H9 (cell line): ENCODE data around the gene CTRB2. TPM values are rescaled to one million over a fixed set of nuclear protein-coding genes. Genes with fewer than 3 reads are reported as not detected.

Experiments
- DNase-seq: peaks from one replicate; pipeline ENCODE4 v3.0.0-alpha.2; 2017
- H2AFZ ChIP-seq: one replicate; pipeline ENCODE4 v1.6.1; 2013; ENCODE audit warnings: mild to moderate bottlenecking, low read length, control low read depth, moderate library complexity
- H2AK5ac ChIP-seq: 2 replicates; pipeline ENCODE4 v1.6.1; 2013; ENCODE audit warnings: low read length, control low read depth, mixed read lengths; ENCODE audit not compliant: insufficient read length
- H2BK120ac ChIP-seq: one replicate; pipeline ENCODE4 v1.6.1; 2013; ENCODE audit warnings: low read depth, mild to moderate bottlenecking, low read length, control low read depth, inconsistent platforms; ENCODE audit not compliant: poor library complexity, severe bottlenecking
- H2BK12ac ChIP-seq: 2 replicates; pipeline ENCODE4 v1.6.1; 2013; ENCODE audit warnings: low read length, control low read depth, mixed read lengths, low read depth; ENCODE audit not compliant: insufficient read length
- H2BK15ac ChIP-seq: 2 replicates; pipeline ENCODE4 v1.6.1; 2013; ENCODE audit warnings: low read depth, low read length, control low read depth
- H2BK20ac ChIP-seq: one replicate; pipeline ENCODE4 v1.6.1; 2013; ENCODE audit warnings: low read depth, mild to moderate bottlenecking, low read length, control low read depth, inconsistent platforms; ENCODE audit not compliant: poor library complexity, severe bottlenecking
- H2BK5ac ChIP-seq: 2 replicates; pipeline ENCODE4 v1.6.1; 2013; ENCODE audit warnings: low read length, control low read depth, mixed read lengths; ENCODE audit not compliant: insufficient read length
- H3K14ac ChIP-seq: 2 replicates; pipeline ENCODE4 v1.6.1; 2013; ENCODE audit warnings: low read length, control low read depth; ENCODE audit not compliant: insufficient read depth
- H3K18ac ChIP-seq: 2 replicates; pipeline ENCODE4 v1.6.1; 2013; ENCODE audit warnings: low read depth, mild to moderate bottlenecking, mixed read lengths, low read length, control low read depth; ENCODE audit not compliant: insufficient read length
- H3K23ac ChIP-seq: 2 replicates; pipeline ENCODE4 v1.6.1; 2013; ENCODE audit warnings: low read length, control low read depth, mixed read lengths, low read depth; ENCODE audit not compliant: insufficient read length
- H3K23me2 ChIP-seq: 2 replicates; pipeline ENCODE4 v1.6.1; 2013; ENCODE audit warnings: low read depth, mild to moderate bottlenecking, mixed read lengths, low read length, control low read depth; ENCODE audit not compliant: insufficient read length, poor library complexity, severe bottlenecking
- H3K27ac ChIP-seq: 2 replicates; pipeline ENCODE4 v1.5.1; 2013; ENCODE audit warnings: low read length, control low read depth, mixed read lengths, low read depth; ENCODE audit not compliant: insufficient read length
- H3K27me3 ChIP-seq: 2 replicates; pipeline ENCODE4 v1.6.1; 2013; ENCODE audit warnings: low read length, control low read depth, inconsistent platforms; ENCODE audit not compliant: insufficient read depth
- H3K4ac ChIP-seq: 2 replicates; pipeline ENCODE4 v1.6.1; 2013; ENCODE audit warnings: low read depth, mild to moderate bottlenecking, control low read depth, inconsistent platforms, low read length, moderate library complexity
- H3K4me1 ChIP-seq: 2 replicates; pipeline ENCODE4 v1.6.1; 2013; ENCODE audit warnings: low read length, control low read depth, inconsistent platforms; ENCODE audit not compliant: insufficient read depth
- H3K4me2 ChIP-seq: 2 replicates; pipeline ENCODE4 v1.6.1; 2013; ENCODE audit warnings: low read length, control low read depth, mixed read lengths; ENCODE audit not compliant: insufficient read length, insufficient read depth
- H3K56ac ChIP-seq: 2 replicates; pipeline ENCODE4 v1.6.1; 2013; ENCODE audit warnings: low read depth, mild to moderate bottlenecking, mixed read lengths, low read length, control low read depth; ENCODE audit not compliant: insufficient read length
- H3K79me1 ChIP-seq: 2 replicates; pipeline ENCODE4 v1.6.1; 2013; ENCODE audit warnings: low read depth, mild to moderate bottlenecking, moderate library complexity, low read length, control low read depth, inconsistent platforms; ENCODE audit not compliant: insufficient read depth, poor library complexity, severe bottlenecking
- H3K79me2 ChIP-seq: 2 replicates; pipeline ENCODE4 v1.6.1; 2013; ENCODE audit warnings: low read length, control low read depth, inconsistent platforms; ENCODE audit not compliant: insufficient read depth
- H3K9ac ChIP-seq: 2 replicates; pipeline ENCODE4 v1.6.1; 2013; ENCODE audit warnings: low read length, control low read depth, mixed read lengths; ENCODE audit not compliant: insufficient read length; ENCODE audit errors: extremely low read depth
- H3K9me3 ChIP-seq: one replicate; pipeline ENCODE4 v1.6.1; 2013; ENCODE audit warnings: low read depth, low read length, inconsistent platforms; ENCODE audit not compliant: control insufficient read depth
- H3T11ph ChIP-seq: one replicate; pipeline ENCODE4 v1.6.1; 2013; ENCODE audit warnings: mild to moderate bottlenecking, low read length, control low read depth, inconsistent platforms
- H4K20me1 ChIP-seq: one replicate; pipeline ENCODE4 v1.6.1; 2013; ENCODE audit not compliant: control insufficient read depth, insufficient read length, insufficient read depth
- H4K5ac ChIP-seq: 2 replicates; pipeline ENCODE4 v1.6.1; 2013; ENCODE audit warnings: low read depth, mild to moderate bottlenecking, mixed read lengths, low read length, control low read depth; ENCODE audit not compliant: insufficient read length
- H4K8ac ChIP-seq: replicated peaks from 2 replicates; pipeline ENCODE4 v1.6.1; 2013; ENCODE audit warnings: low read length, control low read depth, mixed read lengths, low read depth; ENCODE audit not compliant: insufficient read length
- H4K91ac ChIP-seq: 2 replicates; pipeline ENCODE4 v1.6.1; 2013; ENCODE audit warnings: low read depth, mild to moderate bottlenecking, moderate library complexity, mixed read lengths, low read length, control low read depth; ENCODE audit not compliant: insufficient read length
- H3K27ac Mint-ChIP-seq, 3 experiments: 2 replicates in 2 of 3; 3 replicates in 1 of 3; pipeline ENCODE4 v1.8.0; 2020 to 2021; ENCODE audit warnings: mixed read lengths in 3 of 3, mild to moderate bottlenecking in 1 of 3, moderate library complexity in 1 of 3
- H3K27me3 Mint-ChIP-seq: 2 replicates; pipeline ENCODE4 v1.8.0; 2021; ENCODE audit warnings: low read depth, mild to moderate bottlenecking, moderate library complexity, mixed read lengths
- H3K36me3 Mint-ChIP-seq, 3 experiments: 2 replicates in 2 of 3; 3 replicates in 1 of 3; pipeline ENCODE4 v1.8.0; 2020 to 2021; ENCODE audit warnings: low read depth in 3 of 3, mixed read lengths in 3 of 3; ENCODE audit not compliant: insufficient read depth in 1 of 3
- H3K4me1 Mint-ChIP-seq, 2 experiments: 2 replicates each; pipeline ENCODE4 v1.8.0; 2020; ENCODE audit warnings: mixed read lengths in 2 of 2
- H3K4me3 Mint-ChIP-seq, 2 experiments: 2 replicates in 1 of 2; 3 replicates in 1 of 2; pipeline ENCODE4 v1.8.0; 2020 to 2021; ENCODE audit warnings: mild to moderate bottlenecking in 2 of 2, mixed read lengths in 2 of 2, moderate library complexity in 1 of 2
- H3K9me3 Mint-ChIP-seq, 2 experiments: 2 replicates in 1 of 2; 3 replicates in 1 of 2; pipeline ENCODE4 v1.8.0; 2020; ENCODE audit warnings: mild to moderate bottlenecking in 2 of 2, mixed read lengths in 2 of 2, moderate library complexity in 1 of 2
- WGBS: extraction: QIAGEN DNeasy Blood & Tissue Kit; methylation state at CpG from one replicate; pipeline ENCODE4 v1.1.7; 2013; ENCODE audit warnings: missing lambda C conversion rate, low lambda C conversion rate, mixed read lengths; ENCODE audit not compliant: insufficient read length; ENCODE audit errors: extremely low coverage; 5-methylcytosine and 5-hydroxymethylcytosine counted together
- total RNA-seq: library from RNA; stranded (reverse); gene quantifications from 2 replicates; pipeline ENCODE4 v1.2.1, GENCODE V29; 2021
- TF ChIP-seq, protein P1 (sequence below): fragments of 200-600 bp; sonication (generic); conservative IDR thresholded peaks from 3 replicates; pipeline ENCODE4 v1.8.0; 2021; ENCODE audit warnings: antibody characterized with exemption, mild to moderate bottlenecking

The CTRB2 gene
- total RNA-seq, 1 experiment from 2014 or later: not detected

DNA sequence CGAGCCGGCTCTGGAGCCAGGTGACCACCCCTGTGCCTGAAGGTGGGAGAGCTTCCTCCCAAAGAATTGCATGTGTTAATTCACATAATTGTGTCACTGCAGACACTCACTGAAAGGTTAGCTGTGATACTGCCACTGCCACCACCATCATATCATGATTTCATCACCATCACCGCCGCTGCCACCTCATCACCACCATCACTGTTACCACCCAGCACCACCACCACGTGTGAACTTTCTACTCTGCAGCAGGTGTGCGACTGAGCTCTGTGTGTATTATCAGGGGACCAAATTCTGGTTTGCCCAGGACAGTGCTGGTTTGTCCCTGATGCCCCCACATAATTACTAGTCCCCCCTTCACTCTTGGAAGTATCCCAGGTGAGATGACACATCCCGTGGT is 29.3 kb upstream of the CTRB2 start:
- no peak overlapping the region for H3K27ac ChIP-seq
- WGBS: no CpG with 5 or more reads among the region's 7 CpGs

More for the DNA sequence above, 29.3 kb upstream of the CTRB2 start:
- H3K23ac ChIP-seq: no peak overlapping the region
- peaks cover 10% of the 10 kb centered on the region; the same call in 1 of the 2 replicates for H3K79me2 ChIP-seq
- Mint-ChIP-seq H3K4me1 (peaks cover 6 to 21% of the 10 kb centered on the region in 2 experiments), H3K4me3 (no peak overlapping the region; a peak in 1 of 5 replicates), H3K27me3 (no peaks in the 10 kb centered on the region), H3K9me3 (no peaks in the 10 kb centered on the region), H3K36me3 (peaks cover 32 to 61% (median 54%) of the 10 kb centered on the region in 3 experiments; a peak in 6 of 7 replicates), H3K27ac (no peak overlapping the region; a peak in 3 of 7 replicates)
- no peaks in the 10 kb centered on the region for H3K79me1 ChIP-seq
- no peak overlapping the region for H3T11ph ChIP-seq
- H2BK15ac ChIP-seq: no peak overlapping the region
- H3K4ac ChIP-seq: no peak overlapping the region
- no peak overlapping the region for H3K4me2 ChIP-seq
- no peak overlapping the region for H2BK120ac ChIP-seq
- TF ChIP-seq, protein P1, sequence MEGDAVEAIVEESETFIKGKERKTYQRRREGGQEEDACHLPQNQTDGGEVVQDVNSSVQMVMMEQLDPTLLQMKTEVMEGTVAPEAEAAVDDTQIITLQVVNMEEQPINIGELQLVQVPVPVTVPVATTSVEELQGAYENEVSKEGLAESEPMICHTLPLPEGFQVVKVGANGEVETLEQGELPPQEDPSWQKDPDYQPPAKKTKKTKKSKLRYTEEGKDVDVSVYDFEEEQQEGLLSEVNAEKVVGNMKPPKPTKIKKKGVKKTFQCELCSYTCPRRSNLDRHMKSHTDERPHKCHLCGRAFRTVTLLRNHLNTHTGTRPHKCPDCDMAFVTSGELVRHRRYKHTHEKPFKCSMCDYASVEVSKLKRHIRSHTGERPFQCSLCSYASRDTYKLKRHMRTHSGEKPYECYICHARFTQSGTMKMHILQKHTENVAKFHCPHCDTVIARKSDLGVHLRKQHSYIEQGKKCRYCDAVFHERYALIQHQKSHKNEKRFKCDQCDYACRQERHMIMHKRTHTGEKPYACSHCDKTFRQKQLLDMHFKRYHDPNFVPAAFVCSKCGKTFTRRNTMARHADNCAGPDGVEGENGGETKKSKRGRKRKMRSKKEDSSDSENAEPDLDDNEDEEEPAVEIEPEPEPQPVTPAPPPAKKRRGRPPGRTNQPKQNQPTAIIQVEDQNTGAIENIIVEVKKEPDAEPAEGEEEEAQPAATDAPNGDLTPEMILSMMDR: no peak
- H4K20me1 ChIP-seq: no peaks in the 10 kb centered on the region
- no peak overlapping the region for H3K9ac ChIP-seq
- H3K27me3 ChIP-seq: no peaks in the 10 kb centered on the region
- no peak overlapping the region for H2AFZ ChIP-seq
- H2BK12ac ChIP-seq: no peak overlapping the region
- no peak overlapping the region for H2BK20ac ChIP-seq
- H2AK5ac ChIP-seq: no peak overlapping the region
- no peaks in the 10 kb centered on the region for H3K23me2 ChIP-seq
- H4K5ac ChIP-seq: no peak overlapping the region
- no peak overlapping the region for H4K91ac ChIP-seq
- H2BK5ac ChIP-seq: no peak overlapping the region
- H4K8ac ChIP-seq: no peak overlapping the region
- DNase-seq: peak; percentile 16
- H3K4me1 ChIP-seq: no peaks in the 10 kb centered on the region
- no peak overlapping the region for H3K56ac ChIP-seq
- no peak overlapping the region for H3K14ac ChIP-seq
- no peaks in the 10 kb centered on the region for H3K9me3 ChIP-seq
- no peak overlapping the region for H3K18ac ChIP-seq
